Retinal pigment epithelial cell (primary cell): ENCODE data around the gene COL11A2.

ENCODE experiments used
- DNase-seq: peaks from one replicate; pipeline ENCODE4 v3.0.0-alpha.2; 2010; ENCODE audit warnings: low read depth
- H3K4me3 ChIP-seq: 2 replicates; pipeline ENCODE4 v1.5.1; 2011; ENCODE audit warnings: mild to moderate bottlenecking, low read length, control low read depth, moderate library complexity
- CTCF ChIP-seq: conservative IDR thresholded peaks from 2 replicates; pipeline ENCODE4 v1.5.1; 2011; ENCODE audit warnings: low read depth, low read length, control low read depth, inconsistent platforms

COL11A2 gene

GRCh38 chr6:33116417-33116816, 75.8 kb downstream of the COL11A2 start:
- no peak for DNase-seq
- no peak overlapping the region for H3K4me3 ChIP-seq
- no peak for TF ChIP-seq CTCF

- H3K4me3 ChIP-seq: no peak overlapping the region
- no peak for TF ChIP-seq CTCF
Observed at GRCh38 chr6:33114406-33114805, 77.9 kb downstream of the COL11A2 start.

GRCh38 chr6:33113755-33114154, 78.5 kb downstream of the COL11A2 start:
- TF ChIP-seq CTCF: no peak

More at GRCh38 chr6:33114406-33114805, 77.9 kb downstream of the COL11A2 start:
- DNase-seq: no peak

More at GRCh38 chr6:33113755-33114154, 78.5 kb downstream of the COL11A2 start:
- H3K4me3 ChIP-seq: no peak overlapping the region
- DNase-seq: no peak
